ENCODE data around the gene ANKS1B.
"Not testable (repeated sequence)": the region's sequence is repeated elsewhere in the genome, so short reads cannot be mapped to it uniquely, and the experiment has no call there.

The ANKS1B gene

DNA sequence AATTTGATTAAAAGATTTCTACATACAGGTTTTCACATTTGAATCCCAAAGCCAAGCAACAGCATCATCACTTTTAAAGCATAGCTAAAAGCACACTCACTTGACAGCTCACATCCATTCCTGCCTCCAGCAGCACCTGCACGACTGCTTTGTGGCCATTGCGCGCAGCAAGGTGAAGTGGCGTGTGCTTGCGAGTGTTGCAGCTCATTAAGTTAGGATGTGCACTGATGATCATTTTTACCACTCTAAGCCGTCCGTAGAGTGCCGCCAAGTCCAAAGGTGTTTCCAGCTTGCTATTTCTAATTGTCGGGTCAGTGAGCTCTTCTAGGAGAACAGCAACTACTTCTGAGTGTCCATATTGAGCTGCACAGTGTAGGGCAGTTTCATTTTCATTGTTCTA lies 178.4 kb downstream of the ANKS1B start:
- H3K4me3 ChIP-seq (ENCODE audit: low read depth, low read length) = no peak overlapping the region
- TF ChIP-seq, protein P1, sequence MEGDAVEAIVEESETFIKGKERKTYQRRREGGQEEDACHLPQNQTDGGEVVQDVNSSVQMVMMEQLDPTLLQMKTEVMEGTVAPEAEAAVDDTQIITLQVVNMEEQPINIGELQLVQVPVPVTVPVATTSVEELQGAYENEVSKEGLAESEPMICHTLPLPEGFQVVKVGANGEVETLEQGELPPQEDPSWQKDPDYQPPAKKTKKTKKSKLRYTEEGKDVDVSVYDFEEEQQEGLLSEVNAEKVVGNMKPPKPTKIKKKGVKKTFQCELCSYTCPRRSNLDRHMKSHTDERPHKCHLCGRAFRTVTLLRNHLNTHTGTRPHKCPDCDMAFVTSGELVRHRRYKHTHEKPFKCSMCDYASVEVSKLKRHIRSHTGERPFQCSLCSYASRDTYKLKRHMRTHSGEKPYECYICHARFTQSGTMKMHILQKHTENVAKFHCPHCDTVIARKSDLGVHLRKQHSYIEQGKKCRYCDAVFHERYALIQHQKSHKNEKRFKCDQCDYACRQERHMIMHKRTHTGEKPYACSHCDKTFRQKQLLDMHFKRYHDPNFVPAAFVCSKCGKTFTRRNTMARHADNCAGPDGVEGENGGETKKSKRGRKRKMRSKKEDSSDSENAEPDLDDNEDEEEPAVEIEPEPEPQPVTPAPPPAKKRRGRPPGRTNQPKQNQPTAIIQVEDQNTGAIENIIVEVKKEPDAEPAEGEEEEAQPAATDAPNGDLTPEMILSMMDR (conservative IDR thresholded peaks at IDR 0.05; ENCODE audit: low read depth, low read length) = no peak
- DNase-seq (ENCODE audit: low read depth) = no peak

DNA sequence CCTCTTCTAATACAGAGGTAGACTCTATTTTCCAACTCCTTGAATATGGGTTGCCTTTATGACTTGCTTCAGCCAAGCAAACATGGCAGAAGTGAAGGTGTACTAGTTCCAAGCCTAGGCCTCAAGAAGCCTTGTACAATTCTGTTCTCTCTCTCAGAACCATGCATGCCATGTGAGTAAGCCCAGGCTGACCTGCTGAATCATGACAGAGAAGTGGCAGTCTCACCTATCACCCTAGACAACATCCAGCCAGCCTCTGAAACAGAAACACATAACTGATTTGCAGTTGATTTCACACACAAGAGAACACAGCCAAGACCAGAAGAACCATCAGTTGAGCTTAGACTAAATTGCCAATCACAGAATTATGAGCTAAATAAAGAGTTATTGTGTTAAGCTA lies 180.0 kb downstream of the ANKS1B start:
- DNase-seq (ENCODE audit: low read depth) = no peak
- H3K4me3 ChIP-seq (ENCODE audit: low read depth, low read length) = no peak overlapping the region
- TF ChIP-seq, protein P1 (conservative IDR thresholded peaks at IDR 0.05; ENCODE audit: low read depth, low read length) = no peak

DNA sequence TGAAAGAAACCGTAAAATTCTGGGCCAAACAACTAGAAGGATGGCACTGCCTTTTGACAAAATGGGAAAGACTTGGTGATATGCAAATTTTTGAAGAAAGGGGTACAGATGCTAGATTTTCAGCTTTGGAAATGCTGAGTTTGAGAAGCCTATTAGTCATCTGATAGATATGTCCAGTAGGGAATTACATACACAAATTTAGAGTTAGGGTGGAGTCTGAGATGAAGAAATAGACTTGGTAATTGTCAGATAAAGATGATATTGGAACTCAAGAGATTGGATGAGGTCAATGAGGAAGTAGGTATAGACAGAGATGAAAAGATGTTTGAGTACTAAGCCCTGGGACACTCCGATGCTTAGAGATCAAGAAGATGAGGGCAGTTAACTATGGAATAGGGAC lies 184.1 kb downstream of the ANKS1B start:
- TF ChIP-seq, protein P1 (conservative IDR thresholded peaks at IDR 0.05; ENCODE audit: low read depth, low read length) = no peak
- DNase-seq (ENCODE audit: low read depth) = no peak
- H3K4me3 ChIP-seq (ENCODE audit: low read depth, low read length) = no peak overlapping the region

DNA sequence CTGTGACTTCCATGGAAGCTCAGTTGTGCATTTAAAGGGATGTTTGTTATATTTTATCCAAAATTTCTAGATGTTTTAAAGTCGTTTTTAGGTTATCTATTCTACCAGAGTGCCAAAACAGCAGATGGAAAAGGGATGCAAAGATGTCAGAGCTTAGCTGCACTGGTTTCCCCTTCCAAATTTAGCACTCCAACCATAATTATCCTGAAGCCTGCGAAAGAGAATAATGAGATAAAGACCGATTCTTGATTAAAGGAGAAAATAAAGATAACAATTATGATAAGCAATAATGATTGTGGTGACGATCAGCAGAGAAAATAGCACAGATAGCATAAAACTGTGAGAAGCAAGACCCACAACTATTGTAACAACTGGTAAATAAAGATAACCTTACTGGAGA lies 186.8 kb downstream of the ANKS1B start:
- not testable (repeated sequence) for H3K4me3 ChIP-seq (ENCODE audit: low read depth, low read length); DNase-seq (ENCODE audit: low read depth)

DNA sequence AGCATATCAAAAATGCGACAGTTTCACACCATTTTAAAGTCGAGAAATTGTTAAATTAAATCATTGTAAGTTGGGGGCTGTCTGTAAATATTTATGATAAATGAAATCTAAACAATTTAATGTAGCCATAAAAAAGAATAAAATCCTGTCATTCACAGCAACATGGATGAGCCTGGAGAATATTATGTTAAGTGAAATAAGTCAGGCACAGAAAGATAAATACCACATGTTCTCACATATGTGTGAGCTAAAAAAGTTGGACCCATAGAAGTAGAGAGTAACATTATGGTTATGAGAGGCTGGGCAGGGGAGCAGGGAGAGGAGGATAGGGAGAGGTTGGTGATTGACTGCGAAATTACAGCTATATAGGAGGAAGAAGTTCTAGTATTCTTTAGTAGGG lies 201.3 kb downstream of the ANKS1B start:
- TF ChIP-seq, protein P1 (conservative IDR thresholded peaks at IDR 0.05; ENCODE audit: low read depth, low read length) = no peak

DNA sequence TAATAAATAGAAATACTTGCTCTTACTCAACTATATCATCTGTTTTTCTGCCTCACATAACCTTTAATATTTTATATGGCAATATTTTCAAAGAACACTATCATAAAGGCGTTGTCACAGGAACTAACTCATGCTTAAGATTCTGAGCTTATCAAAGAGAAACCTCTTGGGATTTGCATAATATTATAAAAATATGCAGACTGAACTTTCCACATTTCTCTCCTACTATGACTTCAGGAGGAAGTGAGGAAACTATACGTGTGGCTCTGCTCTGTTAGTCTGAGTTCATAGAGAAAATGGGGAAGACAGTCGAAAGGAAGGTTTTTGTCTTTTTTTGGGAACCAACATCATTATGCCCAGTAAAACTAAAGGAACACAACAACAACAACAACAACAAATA lies 212.5 kb downstream of the ANKS1B start:
- DNase-seq (ENCODE audit: low read depth) = peak; percentile 3
- TF ChIP-seq, protein P1 (conservative IDR thresholded peaks at IDR 0.05; ENCODE audit: low read depth, low read length) = no peak
- H3K4me3 ChIP-seq (ENCODE audit: low read depth, low read length) = no peak overlapping the region

More for the DNA sequence above, 201.3 kb downstream of the ANKS1B start:
- no peak for DNase-seq (ENCODE audit: low read depth)
- H3K4me3 ChIP-seq (ENCODE audit: low read depth, low read length) = no peak overlapping the region

DNA sequence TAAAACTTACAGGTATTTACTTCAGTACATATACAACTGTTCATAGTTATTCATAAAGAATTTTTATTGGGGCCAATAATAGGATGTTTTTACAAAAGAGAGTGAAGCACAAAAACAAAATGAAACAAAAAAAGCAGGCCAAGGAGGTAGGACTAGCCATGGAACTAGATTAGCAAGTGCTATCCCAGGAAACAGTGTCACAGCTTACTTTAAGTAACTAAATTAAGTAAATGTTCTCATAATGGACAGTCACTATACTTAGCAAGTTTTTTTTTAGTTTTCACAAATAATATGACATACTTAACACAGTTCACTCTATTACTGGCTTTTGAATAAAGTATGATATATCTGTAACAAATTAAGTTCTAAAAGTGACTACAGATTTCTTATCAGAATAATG lies 213.1 kb downstream of the ANKS1B start:
- no peak for DNase-seq (ENCODE audit: low read depth)
- H3K4me3 ChIP-seq (ENCODE audit: low read depth, low read length) = no peak overlapping the region
- TF ChIP-seq, protein P1 (conservative IDR thresholded peaks at IDR 0.05; ENCODE audit: low read depth, low read length) = no peak

Data from choroid plexus epithelial cell (primary cell).